ACC112 (cell line): ENCODE measurements around the gene TMEM258.

Source experiments
- H2AFZ ChIP-seq: fragments of 200-600 bp; sonication (generic); one replicate; pipeline ENCODE4 v1.6.0; 2017; ENCODE audit warnings: antibody characterized with exemption, low read length; ENCODE audit not compliant: unreplicated experiment
- H3K27ac ChIP-seq: fragments of 200-600 bp; sonication (generic); 2 replicates; pipeline ENCODE4 v1.5.1; 2014; ENCODE audit warnings: low read depth, mild to moderate bottlenecking, antibody characterized with exemption, low read length, moderate library complexity
- H3K27me3 ChIP-seq: fragments of 200-600 bp; sonication (generic); 2 replicates; pipeline ENCODE4 v1.6.1; 2014; ENCODE audit warnings: mild to moderate bottlenecking, antibody characterized with exemption, low read length, moderate library complexity, mixed read lengths; ENCODE audit not compliant: insufficient read depth
- H3K36me3 ChIP-seq: fragments of 200-600 bp; sonication (generic); 2 replicates; pipeline ENCODE4 v1.6.1; 2016; ENCODE audit warnings: mild to moderate bottlenecking, antibody characterized with exemption, low read length, moderate library complexity, mixed read lengths; ENCODE audit not compliant: insufficient read depth
- H3K4me1 ChIP-seq: fragments of 200-600 bp; sonication (generic); one replicate; pipeline ENCODE4 v1.6.1; 2016; ENCODE audit warnings: low read length, mixed read lengths; ENCODE audit not compliant: insufficient read depth, unreplicated experiment, control insufficient read depth
- H3K4me3 ChIP-seq: fragments of 200-600 bp; sonication (generic); 2 replicates; pipeline ENCODE4 v1.5.1; 2014; ENCODE audit warnings: mild to moderate bottlenecking, low read depth, low read length
- H3K79me2 ChIP-seq: fragments of 200-600 bp; sonication (generic); one replicate; pipeline ENCODE4 v1.6.0; 2016; ENCODE audit warnings: low read length; ENCODE audit not compliant: control insufficient read depth, unreplicated experiment, insufficient read depth

The TMEM258 gene

DNA sequence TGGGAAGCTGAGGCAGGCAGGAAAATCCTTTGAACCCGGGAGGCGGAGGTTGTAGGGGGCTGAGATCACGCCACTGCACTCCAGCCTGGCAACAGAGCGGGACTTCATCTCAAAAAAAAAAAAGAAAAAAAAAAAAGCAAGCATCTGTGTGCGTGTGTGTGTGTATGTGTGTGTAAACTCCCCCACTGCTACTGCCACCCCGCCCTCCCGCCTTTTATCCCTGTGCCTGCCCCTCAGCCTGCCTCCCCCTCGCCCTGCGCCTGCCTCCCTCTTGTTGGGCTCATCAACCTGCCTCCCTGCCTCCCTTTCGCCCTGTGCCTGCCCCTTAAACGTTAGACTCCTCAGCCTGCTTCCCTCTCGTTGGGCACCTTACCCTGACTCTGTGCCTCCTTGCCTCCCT is 18.0 kb downstream of the TMEM258 start:
- Histone ChIP-seq H3K27ac (no peak overlapping the region), H3K27me3 (no peaks in the 10 kb centered on the region), H3K79me2 (no peaks in the 10 kb centered on the region), H3K4me1 (peaks cover 5% of the 10 kb centered on the region), H3K4me3 (no peak overlapping the region), H3K36me3 (no peaks in the 10 kb centered on the region), H2AFZ (no peak overlapping the region)

DNA sequence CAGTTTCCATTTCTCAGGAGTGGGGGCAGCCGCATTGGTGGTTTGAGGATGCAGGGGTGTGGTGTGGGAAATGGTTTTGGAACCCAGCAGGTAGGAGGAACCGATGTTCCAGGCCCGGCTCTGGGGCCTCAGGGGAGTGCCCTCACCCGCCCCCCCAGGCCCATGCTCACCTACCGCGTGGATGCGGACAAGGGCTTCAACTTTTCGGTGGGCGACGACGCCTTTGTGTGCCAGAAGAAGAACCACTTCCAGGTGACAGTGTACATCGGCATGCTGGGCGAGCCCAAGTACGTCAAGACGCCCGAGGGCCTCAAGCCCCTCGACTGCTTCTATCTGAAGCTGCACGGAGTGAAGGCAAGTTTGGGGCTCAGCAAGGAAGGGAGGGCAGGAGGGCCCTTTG is 18.6 kb downstream of the TMEM258 start:
- Histone ChIP-seq H3K4me1 (peaks cover 7% of the 10 kb centered on the region), H2AFZ (no peak overlapping the region), H3K4me3 (no peak overlapping the region), H3K79me2 (no peaks in the 10 kb centered on the region), H3K36me3 (no peaks in the 10 kb centered on the region), H3K27me3 (no peaks in the 10 kb centered on the region), H3K27ac (no peak overlapping the region)

GRCh38 chr11:61773356-61773755 is 19.0 kb downstream of the TMEM258 start:
- Histone ChIP-seq H3K79me2 (no peaks in the 10 kb centered on the region), H2AFZ (no peak overlapping the region), H3K4me3 (no peak overlapping the region), H3K27me3 (no peaks in the 10 kb centered on the region), H3K27ac (no peak overlapping the region), H3K36me3 (no peaks in the 10 kb centered on the region), H3K4me1 (peaks cover 7% of the 10 kb centered on the region)

DNA sequence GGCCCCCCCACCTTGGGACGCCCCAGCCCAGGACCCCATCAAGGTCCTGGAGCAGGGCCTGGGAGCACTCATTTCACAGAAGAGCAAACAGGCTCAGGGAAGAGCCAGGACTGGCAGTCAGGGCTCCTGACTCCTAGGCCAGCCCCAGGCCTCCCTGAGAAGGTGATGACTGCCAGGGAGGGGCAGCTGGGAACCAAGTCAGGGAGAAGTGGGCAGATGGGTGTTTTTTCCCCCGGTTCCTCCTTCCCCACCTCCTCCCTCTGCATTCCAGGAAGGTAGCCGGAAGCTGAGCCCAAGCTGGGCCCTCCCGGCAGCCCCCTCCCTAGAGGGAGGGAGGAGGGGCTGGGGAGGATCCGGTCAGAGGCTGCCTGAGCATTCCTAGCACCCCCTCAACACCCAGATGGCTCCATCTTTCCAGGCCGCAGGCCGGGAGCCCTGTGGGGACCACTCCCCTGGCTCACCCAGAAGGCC is 20.4 kb downstream of the TMEM258 start:
- Histone ChIP-seq H2AFZ (no peak overlapping the region), H3K27me3 (no peaks in the 10 kb centered on the region), H3K36me3 (no peaks in the 10 kb centered on the region), H3K4me1 (peaks cover 7% of the 10 kb centered on the region), H3K27ac (no peak overlapping the region), H3K79me2 (no peaks in the 10 kb centered on the region), H3K4me3 (no peak overlapping the region)

- Histone ChIP-seq H3K79me2 (no peaks in the 10 kb centered on the region), H3K4me3 (no peak overlapping the region), H3K27me3 (no peaks in the 10 kb centered on the region), H3K36me3 (no peaks in the 10 kb centered on the region), H2AFZ (no peak overlapping the region), H3K27ac (no peak overlapping the region), H3K4me1 (peaks cover 7% of the 10 kb centered on the region)
These were observed 21.1 kb downstream of the TMEM258 start for GRCh38 chr11:61771195-61771894.

DNA sequence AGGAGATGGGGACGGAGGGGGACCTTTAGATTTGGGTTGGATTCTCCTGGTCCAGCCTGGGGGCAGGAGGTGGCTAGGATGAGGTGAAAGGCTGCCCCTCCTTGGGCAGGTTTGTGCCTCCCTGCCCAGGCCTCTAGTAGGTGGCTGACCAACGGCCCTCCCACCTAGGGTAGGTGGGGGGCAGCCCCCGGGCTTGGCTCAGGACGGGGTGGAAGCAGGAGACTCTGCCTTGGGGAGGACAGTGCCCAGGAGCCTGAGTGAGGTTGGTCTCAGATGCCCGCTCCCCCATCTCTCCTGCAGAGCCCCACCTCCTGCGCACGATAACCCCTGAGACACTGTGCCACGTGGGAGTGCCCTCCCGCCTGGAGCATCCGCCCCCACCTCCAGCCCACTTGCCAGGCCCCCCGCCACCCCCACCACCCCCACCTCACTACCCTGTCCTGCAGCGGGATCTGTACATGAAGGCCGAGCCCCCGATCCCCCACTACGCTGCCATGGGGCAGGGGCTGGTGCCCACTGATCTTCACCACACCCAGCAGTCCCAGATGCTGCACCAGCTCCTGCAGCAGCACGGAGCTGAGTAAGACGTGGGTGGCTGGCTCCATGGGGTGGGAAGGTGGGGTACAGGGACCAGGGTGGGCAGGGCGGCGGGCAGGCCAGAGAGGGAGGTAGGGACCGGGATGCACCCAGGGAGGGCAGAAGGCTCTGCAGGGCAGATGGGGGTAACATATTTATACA is 22.3 kb downstream of the TMEM258 start:
- Histone ChIP-seq H2AFZ (no peak overlapping the region), H3K4me1 (peaks cover 7% of the 10 kb centered on the region), H3K27me3 (no peaks in the 10 kb centered on the region), H3K36me3 (no peaks in the 10 kb centered on the region), H3K79me2 (no peaks in the 10 kb centered on the region), H3K4me3 (no peak overlapping the region), H3K27ac (no peak overlapping the region)

GRCh38 chr11:61769169-61769920 is 23.1 kb downstream of the TMEM258 start:
- Histone ChIP-seq H3K27ac (no peak overlapping the region), H3K79me2 (no peaks in the 10 kb centered on the region), H2AFZ (no peak overlapping the region), H3K4me3 (no peak overlapping the region), H3K27me3 (no peaks in the 10 kb centered on the region), H3K36me3 (no peaks in the 10 kb centered on the region), H3K4me1 (peaks cover 7% of the 10 kb centered on the region)

- H3K4me1 ChIP-seq: peaks cover 7% of the 10 kb centered on the region
- no peaks in the 10 kb centered on the region for H3K27me3 ChIP-seq
- H3K36me3 ChIP-seq: no peaks in the 10 kb centered on the region
- H3K4me3 ChIP-seq: no peak overlapping the region
- H3K27ac ChIP-seq: no peak overlapping the region
- no peak overlapping the region for H2AFZ ChIP-seq
- no peaks in the 10 kb centered on the region for H3K79me2 ChIP-seq
These were observed 23.9 kb downstream of the TMEM258 start for GRCh38 chr11:61768376-61769076.

DNA sequence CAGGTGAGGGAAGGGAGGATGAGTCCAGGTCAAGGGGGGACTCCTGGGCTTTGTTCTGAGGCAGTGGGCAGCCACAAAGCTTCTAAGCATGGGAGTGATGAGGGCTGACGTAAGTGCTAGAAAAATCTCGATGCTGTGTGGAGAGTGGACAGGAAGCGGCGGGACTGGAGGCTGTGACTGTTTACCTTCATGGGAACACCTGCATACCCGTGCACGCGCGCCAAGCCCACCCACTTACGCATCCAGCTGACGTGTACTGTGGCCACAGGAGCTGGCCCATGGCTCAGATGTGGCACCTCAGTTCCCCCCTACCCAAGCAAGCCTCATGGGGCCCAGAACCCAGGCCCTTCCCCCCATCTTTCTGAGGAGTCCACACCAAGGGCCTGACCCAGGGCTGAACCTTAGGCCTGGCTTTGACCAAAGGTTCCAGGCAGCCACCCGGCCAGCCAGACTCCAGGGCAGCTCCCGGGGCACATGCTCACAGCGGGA is 26.0 kb downstream of the TMEM258 start:
- Histone ChIP-seq H3K27me3 (no peaks in the 10 kb centered on the region), H3K36me3 (no peaks in the 10 kb centered on the region), H3K27ac (no peak overlapping the region), H3K79me2 (no peaks in the 10 kb centered on the region), H2AFZ (no peak overlapping the region), H3K4me1 (peaks cover 12% of the 10 kb centered on the region), H3K4me3 (no peak overlapping the region)

DNA sequence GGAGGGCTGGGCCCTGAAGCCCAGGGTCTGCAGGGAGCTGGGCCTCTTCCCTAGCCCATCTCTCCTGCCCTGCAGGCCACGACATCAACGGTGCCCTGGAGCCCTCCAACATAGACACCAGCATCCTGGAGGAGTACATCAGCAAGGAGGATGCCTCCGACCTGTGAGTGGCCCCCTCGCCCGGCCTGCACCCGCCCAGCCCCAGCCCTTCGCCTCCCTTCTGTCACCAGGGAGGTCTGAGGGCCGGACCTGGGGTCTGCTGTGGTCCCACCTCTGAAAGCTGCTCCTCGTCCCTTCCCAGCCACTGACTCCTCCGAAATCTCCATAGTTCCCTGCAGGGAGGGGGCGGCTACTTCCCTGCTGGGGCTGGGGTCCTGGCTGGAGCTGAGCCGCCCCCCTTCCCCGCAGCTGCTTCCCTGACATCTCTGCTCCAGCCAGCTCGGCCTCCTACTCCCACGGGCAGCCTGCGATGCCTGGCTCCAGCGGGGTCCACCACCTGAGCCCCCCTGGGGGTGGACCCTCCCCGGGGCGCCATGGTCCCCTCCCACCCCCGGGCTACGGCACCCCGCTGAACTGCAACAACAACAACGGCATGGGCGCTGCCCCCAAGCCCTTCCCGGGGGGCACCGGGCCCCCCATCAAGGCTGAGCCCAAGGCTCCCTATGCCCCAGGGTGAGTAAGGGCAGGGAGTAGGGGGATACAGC is 26.7 kb downstream of the TMEM258 start:
- Histone ChIP-seq H3K27me3 (no peaks in the 10 kb centered on the region), H3K27ac (no peak overlapping the region), H3K4me3 (no peak overlapping the region), H3K79me2 (no peaks in the 10 kb centered on the region), H3K4me1 (peaks cover 12% of the 10 kb centered on the region), H3K36me3 (no peaks in the 10 kb centered on the region), H2AFZ (no peak overlapping the region)
